Activated T-cell treated with anti-CD3 and anti-CD28 coated beads for 24 hours (primary cell): ENCODE results near the gene RGS7BP.
"Not testable (repeated sequence)": the region's sequence is repeated elsewhere in the genome, so short reads cannot be mapped to it uniquely, and the experiment has no call there.

Experiments used
- DNase-seq: peaks from one replicate; pipeline ENCODE4 v3.0.0-alpha.2; 2020; ENCODE audit warnings: low read depth

RGS7BP gene

GRCh38 chr5:64558641-64559040 lies 52.8 kb downstream of the RGS7BP start:
- not testable (repeated sequence) for DNase-seq

GRCh38 chr5:64566310-64566916 lies 60.6 kb downstream of the RGS7BP start:
- no peak for DNase-seq

- no peak for DNase-seq
Observed at GRCh38 chr5:64569858-64570257, 64.0 kb downstream of the RGS7BP start.

- DNase-seq = no peak
Observed at GRCh38 chr5:64570395-64570996, 64.7 kb downstream of the RGS7BP start.

GRCh38 chr5:64575561-64575960 lies 69.7 kb downstream of the RGS7BP start:
- DNase-seq = no peak

GRCh38 chr5:64576250-64576649 lies 70.4 kb downstream of the RGS7BP start:
- DNase-seq = no peak

- DNase-seq = no peak
Observed at GRCh38 chr5:64585646-64586045, 79.8 kb downstream of the RGS7BP start.

GRCh38 chr5:64587370-64587769 lies 81.6 kb downstream of the RGS7BP start:
- DNase-seq = no peak

GRCh38 chr5:64592730-64593341 lies 87.0 kb downstream of the RGS7BP start:
- DNase-seq = no peak

- no peak for DNase-seq
Observed at GRCh38 chr5:64594025-64594424, 88.2 kb downstream of the RGS7BP start.

GRCh38 chr5:64594601-64595000 lies 88.8 kb downstream of the RGS7BP start:
- DNase-seq = no peak

- DNase-seq = no peak
Observed at GRCh38 chr5:64595031-64595855, 89.4 kb downstream of the RGS7BP start.

- DNase-seq = no peak
Observed at GRCh38 chr5:64599226-64599625, 93.4 kb downstream of the RGS7BP start.

GRCh38 chr5:64603676-64604075 lies 97.9 kb downstream of the RGS7BP start:
- DNase-seq = no peak

- no peak for DNase-seq
Observed at GRCh38 chr5:64606926-64607325, 101.1 kb downstream of the RGS7BP start.

GRCh38 chr5:64612344-64612961 lies 106.6 kb downstream of the RGS7BP start:
- no peak for DNase-seq

GRCh38 chr5:64615895-64616294 lies 110.1 kb downstream of the RGS7BP start:
- no peak for DNase-seq

GRCh38 chr5:64619609-64620008 lies 113.8 kb downstream of the RGS7BP start:
- no peak for DNase-seq

- no peak for DNase-seq
Observed at GRCh38 chr5:64622991-64623390, 117.2 kb downstream of the RGS7BP start.

GRCh38 chr5:64625678-64626077 lies 119.9 kb downstream of the RGS7BP start:
- DNase-seq = no peak

- DNase-seq = no peak
Observed at GRCh38 chr5:64628901-64629300, 123.1 kb downstream of the RGS7BP start.

- no peak for DNase-seq
Observed at GRCh38 chr5:64629841-64630240, 124.0 kb downstream of the RGS7BP start.
